ENCODE results near the gene GAP43.
"Not testable (repeated sequence)": the region's sequence is repeated elsewhere in the genome, so short reads cannot be mapped to it uniquely, and the experiment has no call there.

The GAP43 gene

GRCh38 chr3:115698851-115699591, 75.7 kb downstream of the GAP43 start:
- no peak for DNase-seq (ENCODE audit: low spot score)

DNA sequence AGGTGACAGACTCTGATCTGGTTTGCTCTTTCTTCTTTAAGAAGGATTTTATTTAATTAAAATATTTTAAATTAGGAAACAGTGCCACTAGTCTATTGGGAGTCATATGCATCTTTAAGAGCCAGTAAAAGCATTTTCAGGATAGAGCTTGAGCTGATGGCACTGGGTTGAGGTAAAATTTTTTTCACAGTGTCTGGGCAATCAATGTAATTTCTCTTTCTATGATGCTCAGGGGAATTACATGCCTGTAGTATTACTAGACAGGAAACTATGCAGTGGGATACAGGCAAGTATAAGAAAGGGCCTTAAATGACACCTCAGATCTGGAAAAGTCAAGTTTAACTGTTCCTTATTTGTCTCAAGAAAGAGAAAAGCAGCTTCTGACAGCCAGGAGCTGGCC, 76.4 kb downstream of the GAP43 start:
- no peak for DNase-seq (ENCODE audit: low spot score)

- DNase-seq (ENCODE audit: low spot score) = no peak
These were observed 79.3 kb downstream of the GAP43 start for GRCh38 chr3:115702598-115702997.

- DNase-seq (ENCODE audit: low spot score) = no peak
These were observed 81.5 kb downstream of the GAP43 start for GRCh38 chr3:115704661-115705338.

- no peak for DNase-seq (ENCODE audit: low spot score)
These were observed 83.1 kb downstream of the GAP43 start for GRCh38 chr3:115706311-115706829.

DNA sequence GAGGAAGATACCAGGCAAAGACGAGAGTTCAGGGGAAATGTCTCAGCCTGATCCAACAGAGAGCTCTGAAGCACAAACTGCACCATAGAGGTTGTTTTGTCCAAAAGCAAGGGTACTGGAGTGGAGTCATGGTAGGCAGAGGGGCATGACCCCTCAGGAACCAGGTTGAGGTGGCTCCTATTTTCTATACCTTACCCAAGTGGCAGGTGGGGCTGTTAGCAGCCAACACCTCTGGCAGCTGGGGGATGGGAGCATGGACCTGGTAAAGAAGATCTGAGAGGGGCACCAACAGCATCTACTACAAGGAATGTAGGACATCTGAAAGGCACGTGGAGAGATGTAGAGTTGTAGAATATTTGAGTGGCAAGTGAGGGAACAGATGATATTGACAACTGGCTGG, 85.2 kb downstream of the GAP43 start:
- no peak for DNase-seq (ENCODE audit: low spot score)

DNA sequence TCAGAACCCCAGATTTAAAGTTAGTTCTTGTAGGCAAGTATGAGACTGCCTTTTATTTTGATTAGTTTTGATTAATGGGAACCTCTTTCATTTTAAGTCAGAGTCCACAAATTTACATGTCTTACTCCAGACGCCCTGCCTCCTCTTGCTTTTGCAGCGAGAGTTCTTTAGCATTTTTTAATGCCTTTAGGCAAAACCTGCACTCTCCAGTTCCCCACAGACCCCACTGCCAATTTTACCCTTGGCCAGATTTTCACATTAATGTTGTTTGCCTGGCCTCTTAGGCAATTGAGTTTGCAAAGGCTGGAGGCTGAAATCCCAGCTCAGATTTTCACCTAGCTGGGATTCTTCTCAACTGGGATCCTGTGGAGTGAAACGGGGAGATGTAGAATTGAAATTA, 85.8 kb downstream of the GAP43 start:
- no peak for DNase-seq (ENCODE audit: low spot score)

- no peak for DNase-seq (ENCODE audit: low spot score)
These were observed 86.6 kb downstream of the GAP43 start for GRCh38 chr3:115709931-115710330.

GRCh38 chr3:115710799-115711198, 87.5 kb downstream of the GAP43 start:
- DNase-seq (ENCODE audit: low spot score) = no peak

DNA sequence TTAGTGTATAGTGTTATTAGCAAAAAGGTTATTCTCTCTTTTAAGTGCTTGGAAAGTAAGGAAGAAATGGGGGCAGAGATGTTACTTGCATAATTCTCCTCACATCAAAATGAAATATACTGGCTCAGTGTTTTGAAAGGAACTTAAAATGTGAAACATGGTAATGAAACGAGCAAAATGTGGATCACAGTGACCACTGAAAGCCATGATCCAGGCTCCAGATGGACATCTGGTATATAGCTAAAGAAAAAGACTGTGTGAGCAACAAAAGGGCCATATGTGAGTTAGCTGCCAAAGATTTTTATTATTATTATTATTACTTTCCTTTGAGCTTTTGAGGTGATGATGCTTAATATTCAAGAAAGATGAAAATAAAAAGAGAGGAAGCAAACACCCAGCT, 89.6 kb downstream of the GAP43 start:
- no peak for DNase-seq (ENCODE audit: low spot score)

DNA sequence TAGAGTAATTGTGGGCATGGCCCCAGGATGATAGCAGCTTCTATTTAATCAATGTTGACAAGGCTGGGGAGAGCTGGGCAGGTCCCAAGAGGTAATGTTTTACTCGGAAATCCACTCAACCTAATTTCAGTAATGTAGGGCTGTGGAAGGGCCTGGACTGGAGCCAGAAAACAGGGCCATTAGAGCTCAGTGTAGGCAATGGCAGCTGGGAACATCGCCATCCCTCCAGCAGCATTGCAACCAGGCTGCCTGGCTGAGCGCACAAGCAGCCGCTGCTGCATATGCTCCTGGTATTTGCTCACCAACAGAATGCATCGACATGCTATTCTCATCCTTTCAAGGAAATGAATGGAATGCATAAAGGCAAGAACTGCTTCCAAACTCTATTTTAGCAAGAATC, 90.0 kb downstream of the GAP43 start:
- no peak for DNase-seq (ENCODE audit: low spot score)

DNA sequence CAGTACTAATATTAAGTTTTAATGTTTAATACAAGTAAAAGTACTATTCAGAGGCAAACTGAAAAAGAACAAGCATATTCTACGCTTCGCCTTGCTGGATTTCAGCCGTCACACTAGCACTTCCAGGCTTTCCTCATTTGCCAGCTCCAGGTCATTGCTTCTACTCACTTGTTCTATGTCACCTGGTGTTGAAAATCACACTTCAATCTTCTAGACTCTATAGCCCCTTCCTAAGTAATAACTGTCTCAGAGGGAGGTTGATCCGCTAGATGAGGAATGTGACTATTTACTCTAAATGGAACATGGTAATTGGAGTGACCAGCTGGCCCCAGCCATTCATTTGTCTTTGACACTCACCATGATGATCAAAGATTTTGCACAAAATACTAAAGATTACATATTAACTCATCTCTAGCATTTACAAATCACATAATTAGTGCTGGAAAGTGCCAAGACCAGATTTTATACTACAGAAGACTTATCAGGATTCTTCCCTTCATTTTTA, 92.0 kb downstream of the GAP43 start:
- DNase-seq (ENCODE audit: low spot score) = no peak

GRCh38 chr3:115720983-115721382, 97.7 kb downstream of the GAP43 start:
- DNase-seq (ENCODE audit: low spot score) = no peak

GRCh38 chr3:115725800-115726199, 102.5 kb downstream of the GAP43 start:
- DNase-seq (ENCODE audit: low spot score) = no peak

DNA sequence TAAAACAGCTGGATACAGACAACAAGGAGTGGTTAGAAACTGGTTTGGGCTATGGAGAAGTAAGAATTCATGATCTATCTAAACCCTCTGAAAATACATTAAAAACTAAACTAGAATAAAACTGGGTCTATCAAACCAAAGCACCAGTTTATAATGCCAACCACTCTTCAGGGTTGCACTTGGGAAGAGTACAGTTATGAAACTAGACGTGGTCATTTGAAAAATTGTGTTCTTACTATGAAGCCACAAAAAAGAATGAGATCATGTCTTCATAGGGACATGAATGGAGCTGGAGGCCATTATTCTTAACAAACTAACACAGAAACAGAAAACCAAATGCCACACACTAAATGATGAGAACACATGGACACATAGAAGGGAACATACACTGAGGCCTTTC, 103.8 kb downstream of the GAP43 start:
- DNase-seq (ENCODE audit: low spot score) = no peak

GRCh38 chr3:115728013-115728412, 104.7 kb downstream of the GAP43 start:
- DNase-seq (ENCODE audit: low spot score) = no peak

- not testable (repeated sequence) for DNase-seq (ENCODE audit: low spot score)
These were observed 113.0 kb downstream of the GAP43 start for GRCh38 chr3:115736341-115736740.

DNA sequence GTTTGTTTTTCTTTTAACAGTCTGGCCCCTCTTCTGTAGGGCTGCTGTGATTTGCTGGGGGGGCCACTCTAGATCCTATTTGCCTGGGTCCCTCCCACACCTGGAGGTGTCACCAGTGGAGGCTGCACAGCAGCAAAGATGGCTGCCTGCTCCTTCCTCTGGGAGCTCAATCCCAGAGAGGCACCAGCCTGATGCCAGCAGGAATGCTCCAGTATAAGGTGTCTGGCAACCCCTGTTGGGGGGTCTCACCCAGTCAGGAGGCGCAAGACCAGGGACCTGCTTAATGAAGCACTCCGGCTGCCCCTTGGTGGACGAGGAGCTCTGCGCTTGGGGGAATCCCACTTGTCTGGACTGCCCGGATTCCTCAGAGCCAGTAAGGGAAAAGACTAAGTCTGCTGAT, 118.3 kb downstream of the GAP43 start:
- no peak for DNase-seq (ENCODE audit: low spot score)

- not testable (repeated sequence) for DNase-seq (ENCODE audit: low spot score)
These were observed 121.2 kb downstream of the GAP43 start for GRCh38 chr3:115744516-115744915.

GRCh38 chr3:115752978-115753377, 129.7 kb downstream of the GAP43 start:
- DNase-seq (ENCODE audit: low spot score) = not testable (repeated sequence)

- DNase-seq (ENCODE audit: low spot score) = no peak
These were observed 134.9 kb downstream of the GAP43 start for GRCh38 chr3:115758076-115758763.

GRCh38 chr3:115760716-115761115, 137.4 kb downstream of the GAP43 start:
- DNase-seq (ENCODE audit: low spot score) = no peak

DNA sequence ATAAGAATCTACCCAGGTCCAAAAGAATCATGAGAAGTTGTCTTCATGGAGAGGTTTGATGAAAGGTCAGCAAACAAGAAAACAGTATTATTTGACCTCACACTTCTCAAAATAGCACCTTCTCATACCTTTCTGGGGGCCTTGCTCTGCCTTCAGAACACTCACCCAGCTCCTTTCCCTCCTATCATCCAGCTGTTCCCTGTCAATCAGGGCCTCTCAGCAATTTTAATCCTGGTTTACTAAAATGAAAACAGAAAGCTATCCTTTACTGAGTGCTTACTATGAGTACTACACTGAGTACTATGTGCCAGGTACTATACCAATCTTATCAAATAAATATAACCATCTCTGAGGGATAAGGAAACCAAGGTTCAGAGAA, 138.6 kb downstream of the GAP43 start:
- DNase-seq (ENCODE audit: low spot score) = no peak
